Suppressor macrophage treated with lipopolysaccharide for 4 hours (primary cell): ENCODE data around the gene ASH1L.
"Not testable (repeated sequence)": the region's sequence is repeated elsewhere in the genome, so short reads cannot be mapped to it uniquely, and the experiment has no call there.

ENCODE experiments used
- DNase-seq: peaks from one replicate; pipeline ENCODE4 v3.0.0-alpha.2; 2020

ASH1L gene

DNA sequence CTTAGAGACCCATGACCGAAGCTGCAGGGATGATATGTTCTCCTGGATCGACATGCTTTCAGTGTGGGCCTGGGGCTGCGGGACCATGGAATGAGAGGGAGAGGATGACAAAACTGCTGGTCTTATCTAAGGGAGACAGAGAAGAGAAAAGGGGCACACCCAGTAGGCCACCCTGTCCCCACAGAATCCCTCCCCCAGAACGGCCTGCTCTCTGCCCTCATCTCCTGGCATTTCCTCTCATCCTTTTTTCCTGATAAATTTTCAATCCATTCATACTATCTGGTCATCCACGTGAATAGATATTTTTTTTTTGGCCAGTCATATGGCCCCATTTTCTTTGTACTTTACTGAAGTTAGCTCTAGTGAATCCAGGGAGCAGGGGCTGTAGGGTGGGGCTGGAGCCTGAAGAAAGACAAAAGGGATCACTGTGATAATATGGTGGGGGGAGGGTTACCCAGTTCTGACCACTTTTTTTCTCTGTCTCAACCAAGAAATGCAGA lies 261.2 kb downstream of the ASH1L start, which contains the start of gene PKLR:
Gene PKLR, minus strand, starts transcription at position 97 of the 500 bp plus-strand sequence. Its CDS starts 43 bp downstream, at position 54.
- DNase-seq = no peak

DNA sequence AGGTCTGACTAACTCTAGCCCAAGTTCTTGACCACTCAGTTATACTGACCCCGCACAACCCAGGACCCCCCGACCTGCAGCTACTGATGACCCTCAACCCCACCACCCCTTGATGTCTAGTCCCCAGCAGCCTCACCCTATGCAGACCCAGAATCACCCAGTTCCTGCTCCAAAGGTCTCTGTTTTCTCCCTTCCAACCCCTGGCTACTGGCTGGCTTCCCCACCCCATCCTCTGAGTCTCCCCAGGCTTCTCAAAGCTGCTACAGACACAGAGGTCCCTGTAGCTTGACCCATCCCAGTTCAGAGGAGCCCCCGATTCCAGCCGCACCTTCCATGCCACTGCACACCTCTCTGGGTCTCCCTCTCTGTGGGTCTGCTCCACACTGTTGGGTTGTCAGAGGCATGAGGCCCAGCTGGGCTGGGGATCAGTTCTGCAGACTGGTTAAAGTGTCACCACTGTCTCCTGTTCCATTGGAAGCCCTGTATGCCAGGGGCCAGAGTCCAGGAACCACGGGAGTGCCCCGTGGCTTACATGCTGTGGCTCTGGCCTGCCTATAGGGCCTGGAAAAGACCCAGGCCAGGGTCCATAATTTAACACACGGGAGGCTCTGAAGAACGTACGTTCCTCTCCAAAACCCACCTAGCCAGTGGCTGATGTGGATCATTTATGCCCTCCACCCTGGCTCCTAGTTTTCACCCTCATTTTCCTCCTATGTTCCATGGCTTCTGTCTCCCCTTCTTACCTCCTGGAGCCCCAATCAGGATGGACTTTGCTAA lies 261.9 kb downstream of the ASH1L start:
- DNase-seq = no peak

DNA sequence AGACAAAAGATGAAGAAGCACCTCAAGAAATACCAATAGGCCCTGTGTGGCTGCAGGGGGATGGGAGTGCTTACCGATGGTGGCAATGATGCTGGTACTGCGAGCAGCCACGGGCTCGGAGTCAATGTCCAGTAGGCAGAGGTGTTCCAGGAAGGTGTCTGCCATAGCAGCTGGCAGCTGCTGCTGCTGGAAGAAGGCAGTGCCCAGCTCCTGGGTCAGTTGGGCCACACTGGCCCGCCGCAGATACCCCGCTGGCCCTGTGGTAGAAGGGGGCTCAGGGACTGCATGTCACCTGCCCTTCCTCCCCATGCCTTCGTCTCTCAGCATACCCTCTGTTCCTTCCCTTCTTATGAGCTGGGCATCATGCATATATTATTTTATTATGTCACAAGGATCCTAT lies 262.6 kb downstream of the ASH1L start:
- no peak for DNase-seq

DNA sequence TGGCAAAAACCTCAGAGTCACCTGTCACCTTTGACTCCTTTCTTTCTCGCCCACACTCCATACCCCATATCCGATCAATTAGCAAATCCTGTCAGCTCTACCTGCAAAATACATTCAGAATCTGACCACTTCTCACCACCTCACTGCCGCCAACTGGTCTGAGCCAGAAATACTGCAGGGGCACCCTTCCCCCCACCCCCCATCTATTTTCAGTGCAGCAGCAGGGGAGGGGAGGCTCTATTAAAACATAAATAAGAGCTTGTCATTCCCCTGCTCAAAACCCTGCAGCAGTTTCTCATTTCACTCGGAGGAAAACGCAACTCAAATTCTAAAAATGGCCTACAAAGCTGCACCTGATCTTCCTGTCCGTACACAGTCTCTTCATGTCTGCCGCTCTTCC lies 265.2 kb downstream of the ASH1L start:
- no peak for DNase-seq

DNA sequence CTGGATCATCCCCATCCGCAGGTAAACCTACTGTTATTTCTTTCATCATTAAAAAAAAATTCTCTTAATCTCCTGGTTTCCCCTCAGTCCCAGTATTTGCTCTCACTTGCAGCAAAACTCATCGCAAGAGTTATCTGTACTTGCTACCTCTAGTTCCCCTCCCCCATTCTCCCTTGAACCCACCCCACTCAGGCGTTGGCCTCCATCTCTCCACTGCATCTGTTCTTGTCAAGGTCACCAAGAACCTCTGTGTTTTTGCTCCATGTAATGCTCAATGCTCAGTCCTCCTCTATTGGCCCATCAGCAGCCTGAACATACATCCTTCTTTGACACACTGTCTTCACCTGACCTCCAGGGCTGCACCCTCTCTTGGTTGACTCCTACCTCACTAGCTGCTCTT lies 265.9 kb downstream of the ASH1L start:
- no peak for DNase-seq

DNA sequence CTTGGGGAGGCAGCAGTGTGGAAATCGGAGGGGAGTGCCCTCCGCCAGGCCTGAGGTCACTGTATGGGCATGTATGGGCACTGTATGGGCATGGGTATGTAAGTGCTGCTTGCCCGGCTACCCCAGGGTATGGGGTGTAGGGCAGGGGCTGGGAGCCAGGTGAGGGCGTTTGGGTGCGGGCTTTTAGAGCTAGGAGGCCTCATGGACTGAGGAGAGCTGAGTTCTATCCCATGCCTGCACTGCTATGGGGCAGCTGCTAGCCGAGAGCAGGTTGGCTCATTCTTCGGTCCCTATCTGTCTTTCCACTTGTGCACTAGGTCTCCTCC lies 266.7 kb downstream of the ASH1L start:
- DNase-seq = no peak

DNA sequence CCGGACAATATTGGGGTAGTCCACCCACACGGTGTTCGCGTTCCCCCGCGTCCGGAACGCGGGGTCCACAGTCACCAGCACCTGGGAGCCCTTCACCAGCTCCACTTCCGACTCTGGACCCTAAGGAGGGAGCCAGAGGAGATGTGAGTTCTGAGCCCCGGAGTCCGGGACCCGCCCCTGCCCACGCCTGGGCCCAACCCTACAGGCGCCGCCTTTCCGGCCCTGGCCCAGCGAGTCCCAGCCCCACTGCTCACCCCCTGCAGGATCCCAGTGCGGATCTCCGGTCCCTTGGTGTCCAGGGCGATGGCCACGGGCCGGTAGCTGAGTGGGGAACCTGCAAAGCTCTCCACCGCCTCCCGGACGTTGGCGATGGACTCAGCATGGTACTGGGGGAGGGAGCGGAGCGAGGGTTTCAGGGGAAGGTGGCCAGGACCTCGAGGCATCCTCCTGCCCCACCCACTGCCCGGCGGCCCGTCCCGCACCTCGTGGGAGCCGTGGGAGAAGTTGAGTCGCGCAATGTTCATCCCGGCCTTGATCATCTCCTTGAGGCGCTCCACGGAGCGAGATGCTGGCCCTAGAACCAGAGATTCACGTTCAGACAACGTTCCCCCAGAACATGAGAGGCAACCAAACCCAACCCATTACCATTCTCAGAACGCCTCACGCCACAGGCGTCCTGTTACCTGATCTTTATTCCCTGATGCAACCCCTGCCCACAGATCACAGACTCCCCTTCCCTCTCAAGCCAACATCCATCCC lies 267.2 kb downstream of the ASH1L start:
- DNase-seq = no peak

DNA sequence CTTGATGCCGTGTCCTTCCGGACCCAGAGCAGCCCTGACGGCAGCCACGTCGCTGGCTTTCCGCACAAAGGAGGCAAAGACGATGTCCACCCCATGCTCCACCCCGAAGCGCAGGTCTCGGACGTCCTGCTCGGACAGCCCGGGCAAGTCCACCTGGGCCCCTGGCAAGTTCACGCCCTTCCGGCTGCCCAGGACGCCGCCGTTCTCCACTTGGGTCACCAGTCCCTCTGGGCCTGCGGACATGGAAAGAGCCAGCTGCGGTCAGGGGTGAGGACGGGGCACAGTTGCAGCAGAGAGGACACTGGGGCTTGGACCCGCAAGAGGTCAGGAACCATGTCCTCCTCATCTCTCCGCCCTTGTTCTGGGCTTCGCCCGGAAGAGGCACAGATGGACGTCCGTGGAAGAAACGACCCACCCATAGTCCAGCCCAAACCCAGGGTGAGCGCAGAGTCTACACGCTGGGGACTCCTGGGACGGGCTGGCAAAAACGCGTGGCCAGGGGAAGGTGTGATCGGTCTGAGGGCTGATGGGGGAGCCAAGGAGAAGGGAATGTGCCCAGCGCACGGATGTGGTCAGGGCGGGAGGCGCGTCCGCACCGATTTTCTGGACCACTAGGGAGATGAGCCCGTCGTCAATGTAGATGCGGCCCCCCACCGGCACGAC lies 268.0 kb downstream of the ASH1L start:
- DNase-seq = no peak

DNA sequence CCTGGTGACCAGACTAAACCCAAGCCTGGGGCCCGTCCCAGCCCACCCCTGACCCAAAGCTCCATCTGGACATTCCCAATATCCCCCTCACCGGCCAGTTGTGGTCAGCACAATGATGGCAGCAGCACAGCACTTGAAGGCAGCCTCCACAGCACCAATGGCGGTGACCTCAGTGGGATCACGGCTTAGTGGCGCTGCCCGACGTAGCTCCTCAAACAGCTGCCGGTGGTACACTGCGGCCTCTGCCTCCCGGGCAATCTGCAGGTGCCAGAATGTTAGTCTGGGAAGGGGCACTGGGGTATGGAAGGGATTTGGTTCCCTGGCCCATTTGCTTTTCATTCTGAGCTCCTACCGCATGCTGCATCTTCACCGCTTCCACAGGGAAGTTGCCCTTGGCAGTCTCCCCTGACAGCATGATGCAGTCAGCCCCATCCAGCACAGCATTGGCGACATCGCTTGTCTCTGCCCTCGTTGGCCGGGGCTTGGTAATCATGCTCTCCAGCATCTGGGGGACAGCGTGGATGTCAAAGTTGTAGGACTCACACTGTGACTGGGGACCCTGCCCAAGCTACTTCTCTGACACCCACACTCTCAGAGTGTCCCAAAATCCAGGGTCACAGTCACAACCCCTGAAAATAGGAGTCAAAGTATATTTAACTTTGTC lies 269.4 kb downstream of the ASH1L start:
- DNase-seq = no peak

DNA sequence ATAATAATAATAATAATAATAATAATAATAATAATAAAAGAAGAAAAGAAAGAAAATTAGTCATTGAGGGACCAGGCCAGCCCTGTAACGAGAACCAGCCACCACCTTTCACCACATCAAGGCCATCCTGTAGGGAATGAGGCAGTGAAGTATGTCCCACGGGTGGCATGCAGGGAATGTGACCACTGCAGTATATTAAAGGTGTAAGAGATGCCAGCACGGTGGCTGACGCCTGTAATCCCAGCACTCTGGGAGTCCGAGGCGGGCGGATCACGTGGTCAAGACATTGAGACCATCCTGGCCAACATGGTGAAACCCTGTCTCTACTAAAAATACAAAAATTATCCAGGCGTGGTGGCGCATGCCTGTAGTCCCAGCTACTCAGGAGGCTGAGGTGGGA lies 271.6 kb downstream of the ASH1L start:
- not testable (repeated sequence) for DNase-seq

DNA sequence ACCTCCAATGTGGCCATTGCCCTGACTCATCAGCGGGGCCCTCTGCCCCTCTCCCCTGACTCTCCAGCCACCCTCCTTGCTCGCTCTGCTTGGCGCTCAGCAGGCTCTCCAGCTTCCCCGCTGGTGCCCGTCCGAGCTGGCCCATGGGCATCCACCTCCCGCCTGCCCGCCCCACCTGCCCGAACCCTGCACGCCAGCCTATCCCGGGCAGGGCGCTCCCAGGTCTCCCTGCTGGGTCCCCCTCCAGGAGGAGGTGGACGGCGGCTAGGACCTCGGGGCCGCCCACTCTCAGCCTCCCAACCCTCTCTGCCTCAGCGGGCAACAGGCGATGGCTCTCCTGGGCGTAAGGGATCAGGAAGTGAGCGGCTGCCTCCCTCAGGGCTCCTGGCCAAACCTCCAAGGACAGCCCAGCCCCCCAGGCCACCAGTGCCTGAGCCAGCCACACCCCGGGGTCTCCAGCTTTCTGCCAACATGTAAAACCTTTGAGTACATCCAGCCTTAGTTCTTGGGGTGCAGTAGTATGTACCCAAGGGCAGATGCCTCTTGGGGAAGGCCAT lies 274.5 kb downstream of the ASH1L start:
- DNase-seq = no peak

DNA sequence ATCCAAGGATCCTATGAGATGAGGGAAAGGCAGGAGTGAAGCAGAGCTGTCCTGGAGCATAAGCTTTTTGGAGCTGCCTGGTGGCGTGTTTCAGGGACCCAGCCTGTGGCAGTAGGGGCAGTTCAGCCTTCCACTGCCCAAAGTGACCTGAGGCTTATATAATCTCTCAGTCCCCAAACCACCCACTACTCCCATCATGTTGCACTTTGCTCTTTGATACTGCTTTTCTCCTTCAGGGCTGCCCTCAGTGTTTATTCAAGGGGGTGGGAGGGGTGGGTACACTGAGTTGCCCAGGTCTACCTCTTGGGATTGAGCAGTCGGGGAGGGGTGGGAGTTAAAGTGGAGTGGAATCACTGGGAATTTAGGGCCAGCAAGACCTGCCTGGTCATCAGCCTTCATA lies 276.1 kb downstream of the ASH1L start:
- no peak for DNase-seq

DNA sequence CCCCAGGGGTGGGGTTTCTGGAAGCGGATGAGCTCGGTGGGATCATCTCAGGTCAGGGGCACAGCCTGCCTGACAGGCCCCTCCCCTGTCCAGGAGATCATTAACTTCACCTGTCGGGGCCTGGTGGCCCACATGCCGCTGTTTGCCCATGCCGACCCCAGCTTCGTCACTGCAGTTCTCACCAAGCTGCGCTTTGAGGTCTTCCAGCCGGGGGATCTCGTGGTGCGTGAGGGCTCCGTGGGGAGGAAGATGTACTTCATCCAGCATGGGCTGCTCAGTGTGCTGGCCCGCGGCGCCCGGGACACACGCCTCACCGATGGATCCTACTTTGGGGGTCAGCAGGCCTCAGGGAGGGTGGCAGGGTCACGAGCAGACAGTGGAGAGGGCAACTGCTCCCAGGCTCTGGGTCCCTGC lies 277.0 kb downstream of the ASH1L start:
- DNase-seq = no peak
